Sigmoid colon (tissue), 4 donors: ENCODE results near the gene SDF2.

Experiments used
- EP300 ChIP-seq, 4 donors: sonication (generic); formaldehyde crosslinking; IDR thresholded peaks; one replicate each; pipeline ENCODE4 v1.6.1; 2017; ENCODE audit warnings: antibody characterized with exemption in 4 of 4
- TF ChIP-seq, protein P1 (sequence below), 4 experiments: fragments of 450-650 bp in 3 of 4; fragments of 200-600 bp in 1 of 4; IDR thresholded peaks; one replicate each; pipeline ENCODE4 v1.5.1; 2016 to 2019; ENCODE audit warnings: antibody characterized with exemption in 4 of 4, mild to moderate bottlenecking in 3 of 4, moderate library complexity in 2 of 4

DNA sequence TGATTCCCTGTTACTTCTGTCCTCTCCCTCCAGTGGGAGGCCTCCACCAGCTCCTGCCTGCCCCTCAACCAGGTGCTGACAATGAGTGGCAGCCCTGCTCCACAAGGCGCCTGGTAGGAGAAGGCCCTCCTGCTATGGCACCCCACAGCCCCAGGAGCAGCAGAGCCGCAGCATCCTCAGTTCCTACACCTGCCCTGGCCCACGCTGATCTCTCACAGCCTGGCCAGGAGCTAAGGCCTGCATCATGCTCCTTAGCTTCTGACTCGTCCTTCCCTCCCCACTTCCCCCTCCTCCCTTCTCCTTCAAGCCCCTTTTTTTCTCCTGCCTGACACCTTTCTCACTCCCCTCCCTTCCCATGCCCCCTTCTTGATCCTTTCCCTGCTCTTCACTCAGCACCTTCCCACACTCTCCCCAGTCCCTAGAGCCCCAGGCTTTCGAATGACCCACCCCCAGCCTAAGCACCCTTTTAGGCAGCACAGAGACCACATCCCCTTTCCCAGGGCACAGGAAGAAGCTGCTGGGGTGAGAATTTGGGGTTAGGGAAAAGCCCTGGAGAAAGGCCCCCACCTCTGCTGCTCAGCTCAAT lies 43.5 kb upstream of the SDF2 start:
- TF ChIP-seq, protein P1, sequence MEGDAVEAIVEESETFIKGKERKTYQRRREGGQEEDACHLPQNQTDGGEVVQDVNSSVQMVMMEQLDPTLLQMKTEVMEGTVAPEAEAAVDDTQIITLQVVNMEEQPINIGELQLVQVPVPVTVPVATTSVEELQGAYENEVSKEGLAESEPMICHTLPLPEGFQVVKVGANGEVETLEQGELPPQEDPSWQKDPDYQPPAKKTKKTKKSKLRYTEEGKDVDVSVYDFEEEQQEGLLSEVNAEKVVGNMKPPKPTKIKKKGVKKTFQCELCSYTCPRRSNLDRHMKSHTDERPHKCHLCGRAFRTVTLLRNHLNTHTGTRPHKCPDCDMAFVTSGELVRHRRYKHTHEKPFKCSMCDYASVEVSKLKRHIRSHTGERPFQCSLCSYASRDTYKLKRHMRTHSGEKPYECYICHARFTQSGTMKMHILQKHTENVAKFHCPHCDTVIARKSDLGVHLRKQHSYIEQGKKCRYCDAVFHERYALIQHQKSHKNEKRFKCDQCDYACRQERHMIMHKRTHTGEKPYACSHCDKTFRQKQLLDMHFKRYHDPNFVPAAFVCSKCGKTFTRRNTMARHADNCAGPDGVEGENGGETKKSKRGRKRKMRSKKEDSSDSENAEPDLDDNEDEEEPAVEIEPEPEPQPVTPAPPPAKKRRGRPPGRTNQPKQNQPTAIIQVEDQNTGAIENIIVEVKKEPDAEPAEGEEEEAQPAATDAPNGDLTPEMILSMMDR (IDR thresholded peaks at IDR 0.05): no peak
- TF ChIP-seq EP300 (IDR thresholded peaks at IDR 0.05): no peak
